Activated CD4-positive, alpha-beta T cell treated with anti-CD3 and anti-CD28 coated beads, Interleukin-2, Interleukin-6, amounts not matched to agents 100 ng/mL and 50 ng/mL, durations not matched to agents 16 hours and 8 hours (primary cell): Measurements from ENCODE around the gene LYSMD4.

Experiments used
- DNase-seq: peaks from one replicate; pipeline ENCODE4 v3.0.0-alpha.2; 2020

The LYSMD4 gene

GRCh38 chr15:99703603-99704443, 29.4 kb downstream of the LYSMD4 start:
- DNase-seq = peak; percentile 55

- no peak for DNase-seq
These were observed 30.2 kb downstream of the LYSMD4 start for GRCh38 chr15:99702895-99703602.

- no peak for DNase-seq
These were observed 37.1 kb downstream of the LYSMD4 start for GRCh38 chr15:99696096-99696495.

- DNase-seq = no peak
These were observed 40.4 kb downstream of the LYSMD4 start for GRCh38 chr15:99692825-99693224.

- DNase-seq = no peak
These were observed 46.9 kb downstream of the LYSMD4 start for GRCh38 chr15:99686290-99686689.

GRCh38 chr15:99683000-99683670, 50.1 kb downstream of the LYSMD4 start:
- peak; percentile 41 for DNase-seq

GRCh38 chr15:99682455-99682854, 50.8 kb downstream of the LYSMD4 start:
- DNase-seq = peak; percentile 13

- DNase-seq = no peak
These were observed 51.2 kb downstream of the LYSMD4 start for GRCh38 chr15:99681990-99682389.

- DNase-seq = no peak
These were observed 53.0 kb downstream of the LYSMD4 start for GRCh38 chr15:99680276-99680675.

- no peak for DNase-seq
These were observed 55.6 kb downstream of the LYSMD4 start for GRCh38 chr15:99677540-99678134.
